ENCODE data around the gene SAMD3. TPM values are rescaled to one million over a fixed set of nuclear protein-coding genes. Genes with fewer than 3 reads are reported as not detected.

Gene SAMD3
- total and polyA plus RNA-seq, 2 of the 4 experiments (the other 2 are of a cell fraction), result 3.0 to 3.9 TPM

DNA sequence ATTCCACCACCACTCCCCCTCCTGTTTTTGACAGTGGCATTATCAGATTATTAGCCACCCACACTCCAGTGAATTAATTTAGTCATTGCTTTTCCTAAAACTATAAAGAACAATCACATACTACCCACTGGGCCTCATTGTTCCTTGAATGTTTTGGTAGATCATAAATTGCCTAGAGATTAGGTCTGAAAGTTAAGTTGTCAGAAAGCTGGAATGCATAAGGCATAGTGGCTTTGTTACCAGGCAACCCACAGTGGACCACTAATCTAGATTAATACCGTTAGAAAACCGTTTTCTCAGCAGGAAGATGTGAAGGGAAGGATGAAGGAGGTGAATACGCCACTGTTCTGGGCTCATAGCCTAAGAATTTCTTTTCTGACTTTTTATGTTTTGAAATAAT, 75.6 kb downstream of the SAMD3 start:
- H3K9me3 ChIP-seq (ENCODE audit: control insufficient read depth, insufficient read depth, low read length), result no peaks in the 10 kb centered on the region
- H4K5ac ChIP-seq (ENCODE audit: low read depth, low read length), result no peak overlapping the region
- TF ChIP-seq ELK1 (IDR thresholded peaks at IDR 0.05; ENCODE audit: borderline replicate concordance, low read depth, low read length) (no peak), MXI1 (IDR thresholded peaks at IDR 0.05; ENCODE audit: borderline replicate concordance, low read depth, low read length) (no peak), CEBPB (IDR thresholded peaks at IDR 0.05; ENCODE audit: low read depth, low read length) (no peak), SMC3 (IDR thresholded peaks at IDR 0.05; ENCODE audit: low read depth, low read length) (no peak), RFX5 (IDR thresholded peaks at IDR 0.05; ENCODE audit: low read depth, low read length) (no peak), NFE2L2 (IDR thresholded peaks at IDR 0.05; ENCODE audit: low read depth, low read length) (no peak), MAZ (IDR thresholded peaks at IDR 0.05; ENCODE audit: borderline replicate concordance, low read depth, low read length) (no peak), POLR2A (IDR thresholded peaks at IDR 0.05; ENCODE audit: low read depth, low read length) (no peak), USF2 (IDR thresholded peaks at IDR 0.05; ENCODE audit: low read depth, low read length) (no peak), RCOR1 (IDR thresholded peaks at IDR 0.05; ENCODE audit: insufficient replicate concordance, low read length) (no peak)
- in situ Hi-C loops (cut with MboI; ENCODE audit: low sequenced_read_pairs), result no loop called here
- H3K4me2 ChIP-seq (ENCODE audit: low read depth, low read length), result no peak overlapping the region
- H2BK120ac ChIP-seq (ENCODE audit: low read depth, low read length), result no peak overlapping the region
- H3K18ac ChIP-seq (ENCODE audit: low read depth, low read length), result no peak overlapping the region
- no peak for DNase-seq
- H3K27me3 ChIP-seq (ENCODE audit: control insufficient read depth, insufficient read depth, low read length), result no peaks in the 10 kb centered on the region
- no peak for ATAC-seq (ENCODE audit: low read depth)
- no peak overlapping the region for H3K4ac ChIP-seq (ENCODE audit: low read depth, low read length)
- dilution Hi-C loops (cut with HindIII; ENCODE audit: low sequenced_read_pairs, unreplicated experiment), result no loop called here
- H4K8ac ChIP-seq (ENCODE audit: low read depth in 2 of 2, low read length in 2 of 2), result no peak overlapping the region
- H3K9me1 ChIP-seq (ENCODE audit: insufficient read depth, low read length), result no peaks in the 10 kb centered on the region
- H2BK5ac ChIP-seq (ENCODE audit: low read depth, low read length, poor library complexity, severe bottlenecking), result no peak overlapping the region
- ChIA-PET CTCF (no interaction called here), POLR2A (ENCODE audit: unreplicated experiment) (no interaction called here)
- no peak overlapping the region for H4K91ac ChIP-seq (ENCODE audit: insufficient read depth, low read depth, low read length)
- no peak overlapping the region for H3K14ac ChIP-seq (replicated peaks; ENCODE audit: low read depth, low read length)
- BruUV-seq (replicated peaks), result no TSS peak
- no peak overlapping the region for H2AK9ac ChIP-seq (replicated peaks; ENCODE audit: low read depth, low read length, poor library complexity)
- H2BK15ac ChIP-seq (ENCODE audit: low read depth, low read length), result no peak overlapping the region
- no peak overlapping the region for H2AFZ ChIP-seq (replicated peaks; ENCODE audit: low read length, poor library complexity)
- H3K4me3 ChIP-seq (ENCODE audit: insufficient read depth, low read depth, low read length), result no peak overlapping the region
- 0 out of 2 replicates have a peak, but pooled peaks cover 1% of the 10 kb centered on the region for H3K36me3 ChIP-seq (ENCODE audit: control insufficient read depth, insufficient read depth, low read length)
- no peak overlapping the region for H3K27ac ChIP-seq (ENCODE audit: insufficient read depth, low read length)
- H2BK20ac ChIP-seq (ENCODE audit: low read depth, low read length), result no peak overlapping the region
- H3K56ac ChIP-seq (ENCODE audit: extremely low read depth, insufficient read depth, low read length), result no peak overlapping the region
- H3K9ac ChIP-seq (ENCODE audit: low read depth, low read length), result no peak overlapping the region
- H4K20me1 ChIP-seq (ENCODE audit: insufficient read depth, low read length), result no peaks in the 10 kb centered on the region
- no peaks in the 10 kb centered on the region for H3K4me1 ChIP-seq (ENCODE audit: control insufficient read depth, insufficient read depth, low read length)
- no peak overlapping the region for H3K23ac ChIP-seq (ENCODE audit: low read depth, low read length)
- intact Hi-C loops (cut with micrococcal nuclease), result no loop called here
- H2AK5ac ChIP-seq (ENCODE audit: low read depth, low read length), result no peak overlapping the region
- H3K79me1 ChIP-seq (ENCODE audit: low read depth in 1 of 2, low read length in 2 of 2), result no peaks in the 10 kb centered on the region
- no CpG with 5 or more reads among the region's 3 CpGs for WGBS, 2 experiments (ENCODE audit: extremely low coverage in 2 of 2, insufficient read length in 1 of 2)
